Limb (tissue), 2 donors: ENCODE data around the gene PSMB1.
A peak's percentile ranks its signal among the peaks of the same experiment; 100 is the strongest.
"Not testable (repeated sequence)": the region's sequence is repeated elsewhere in the genome, so short reads cannot be mapped to it uniquely, and the experiment has no call there.

Experiments
- DNase-seq, 2 donors: peaks; one replicate each; pipeline ENCODE4 v3.0.0-alpha.2; 2016; ENCODE audit errors: extremely low spot score in 2 of 2

Gene PSMB1

GRCh38 chr6:170503414-170503761 lies 49.7 kb downstream of the PSMB1 start:
- DNase-seq = no peak

GRCh38 chr6:170502733-170503413 lies 50.2 kb downstream of the PSMB1 start:
- DNase-seq = not testable (repeated sequence)

GRCh38 chr6:170502268-170502667 lies 50.8 kb downstream of the PSMB1 start:
- not testable (repeated sequence) for DNase-seq

- DNase-seq = no peak
Measured at GRCh38 chr6:170500955-170501590, 52.0 kb downstream of the PSMB1 start.

- peak in 1 of 2 donors; percentile 28 for DNase-seq
Measured at GRCh38 chr6:170497841-170498301, 55.2 kb downstream of the PSMB1 start.

- DNase-seq = no peak
Measured at GRCh38 chr6:170493354-170493753, 59.8 kb downstream of the PSMB1 start.

GRCh38 chr6:170490259-170490658 lies 62.8 kb downstream of the PSMB1 start:
- no peak for DNase-seq

- no peak for DNase-seq
Measured at GRCh38 chr6:170489836-170490235, 63.3 kb downstream of the PSMB1 start.

GRCh38 chr6:170487707-170488329 lies 65.3 kb downstream of the PSMB1 start:
- no peak for DNase-seq

GRCh38 chr6:170485159-170485558 lies 67.9 kb downstream of the PSMB1 start:
- no peak for DNase-seq
